H54 (cell line): ENCODE results near the gene SPRR3.

Source experiments
- DNase-seq: peaks from one replicate; pipeline ENCODE4 v3.0.0; 2011; ENCODE audit warnings: low spot score, mixed read lengths; ENCODE audit not compliant: insufficient read length
- FAIRE-seq: peaks from 3 replicates; lab custom pipeline; 2011; peaks lifted over from hg19 to GRCh38; lab: Jason Lieb, UNC
- POLR2A ChIP-seq: IDR thresholded peaks from 2 replicates; pipeline ENCODE4 v1.6.1; 2011; ENCODE audit warnings: low read depth, mild to moderate bottlenecking, low read length

SPRR3 gene

GRCh38 chr1:153001382-153001781, at the start of gene SPRR3:
TSS of gene SPRR3 (plus strand) at chr1:153001749. CDS start at chr1:153003021, 1,272 bp downstream.
- TF ChIP-seq POLR2A = no peak
- DNase-seq = no peak
- FAIRE-seq = no peak

GRCh38 chr1:152953761-152954160, 47.8 kb upstream of the SPRR3 start:
- FAIRE-seq (no peak), DNase-seq (no peak)
- no peak for TF ChIP-seq POLR2A

DNA sequence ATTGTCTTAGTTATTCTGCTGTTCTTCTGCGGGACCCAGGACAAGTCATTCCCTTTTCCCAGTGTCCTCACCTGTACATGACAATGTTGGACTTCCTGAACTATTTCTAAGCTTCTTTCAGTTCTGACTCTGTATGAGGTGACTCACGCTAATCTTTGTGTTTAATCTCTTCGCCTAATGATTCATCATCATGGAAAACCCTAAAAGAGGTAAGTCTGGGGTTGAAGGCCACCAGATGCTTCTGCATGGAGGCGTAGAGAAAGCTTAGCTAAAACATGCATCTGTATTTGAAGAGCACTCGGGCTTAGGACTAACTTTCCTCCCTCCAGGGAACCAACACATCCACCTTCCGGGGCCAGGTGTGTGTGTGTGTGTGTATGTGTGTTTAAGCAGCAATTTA, 47.1 kb upstream of the SPRR3 start:
- DNase-seq (no peak), FAIRE-seq (no peak)
- no peak for TF ChIP-seq POLR2A

GRCh38 chr1:152957561-152957960, 44.0 kb upstream of the SPRR3 start:
- DNase-seq (no peak), FAIRE-seq (no peak)
- no peak for TF ChIP-seq POLR2A

DNA sequence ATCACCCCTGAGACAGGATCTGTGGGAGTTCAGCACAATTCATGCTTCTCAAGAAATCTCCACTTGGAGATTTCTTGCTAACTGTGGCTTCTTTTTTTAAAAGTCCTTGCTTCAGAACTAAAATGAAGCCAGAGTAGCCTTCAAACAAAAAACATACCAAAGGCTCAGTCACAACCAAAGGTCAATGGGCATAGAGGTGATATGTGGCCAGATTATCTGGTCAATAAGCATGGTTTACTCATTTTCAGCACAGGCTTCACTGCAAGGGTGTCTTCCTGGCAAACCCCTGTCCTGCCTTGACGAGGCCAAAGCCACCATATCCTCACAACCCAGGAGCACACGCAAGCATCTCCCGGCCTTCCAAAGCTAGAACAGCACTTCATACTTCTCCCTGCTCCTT, 42.3 kb upstream of the SPRR3 start:
- FAIRE-seq (no peak), DNase-seq (no peak)
- no peak for TF ChIP-seq POLR2A

- FAIRE-seq (no peak), DNase-seq (no peak)
- no peak for TF ChIP-seq POLR2A
Measured at GRCh38 chr1:152959801-152960451, 41.6 kb upstream of the SPRR3 start.

GRCh38 chr1:152960452-152961044, 41.0 kb upstream of the SPRR3 start:
- FAIRE-seq (no peak), DNase-seq (no peak)
- no peak for TF ChIP-seq POLR2A

- no peak for FAIRE-seq
- no peak for TF ChIP-seq POLR2A
- DNase-seq = no peak
Measured at GRCh38 chr1:152961226-152961891, 40.2 kb upstream of the SPRR3 start.

- FAIRE-seq (no peak), DNase-seq (no peak)
- no peak for TF ChIP-seq POLR2A
Measured at GRCh38 chr1:152962876-152963415, 38.6 kb upstream of the SPRR3 start.

GRCh38 chr1:152964536-152964935, 37.0 kb upstream of the SPRR3 start:
- no peak for TF ChIP-seq POLR2A
- FAIRE-seq (no peak), DNase-seq (no peak)

GRCh38 chr1:152965853-152966252, 35.7 kb upstream of the SPRR3 start:
- no peak for FAIRE-seq
- no peak for DNase-seq
- no peak for TF ChIP-seq POLR2A

DNA sequence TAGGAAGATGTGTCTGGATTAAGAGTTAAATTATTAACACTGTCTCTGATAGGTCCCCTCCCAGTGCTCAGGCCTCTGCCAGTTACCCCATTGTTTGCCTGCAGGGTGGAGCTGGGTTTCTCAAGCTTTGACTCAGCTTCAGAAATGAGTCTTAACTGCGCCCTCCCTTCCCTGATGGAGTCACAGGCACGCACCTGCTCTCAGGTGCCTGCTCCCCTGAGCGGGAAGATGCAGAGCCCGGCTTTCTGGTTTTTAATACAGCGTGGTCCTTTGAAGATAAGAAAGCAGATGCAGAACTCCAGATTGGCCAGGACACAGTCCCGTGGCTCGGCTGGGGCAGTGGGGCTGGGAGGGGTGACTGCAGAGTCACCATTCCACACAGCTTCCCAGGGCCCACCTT, 34.3 kb upstream of the SPRR3 start:
- FAIRE-seq (no peak), DNase-seq (no peak)
- no peak for TF ChIP-seq POLR2A

DNA sequence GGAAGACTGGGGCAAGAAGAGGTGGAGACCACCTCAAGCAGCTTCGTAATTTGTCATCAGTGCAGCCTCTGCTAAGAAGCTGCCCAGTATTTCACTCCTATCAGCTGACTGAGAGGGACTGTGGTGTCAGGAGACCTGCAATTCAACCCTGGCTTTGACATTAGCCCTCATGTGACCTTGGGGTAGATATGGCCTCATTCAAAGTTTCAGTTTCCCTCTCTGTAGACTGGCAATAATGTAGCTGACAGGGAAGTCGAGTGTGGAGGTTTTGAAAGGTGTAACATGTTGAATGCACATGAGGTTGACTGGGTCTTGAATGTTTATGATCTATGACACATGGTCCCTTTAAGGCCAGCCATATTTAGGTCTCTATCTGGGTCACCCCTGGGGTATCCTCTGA, 33.3 kb upstream of the SPRR3 start:
- DNase-seq (no peak), FAIRE-seq (no peak)
- TF ChIP-seq POLR2A = no peak

DNA sequence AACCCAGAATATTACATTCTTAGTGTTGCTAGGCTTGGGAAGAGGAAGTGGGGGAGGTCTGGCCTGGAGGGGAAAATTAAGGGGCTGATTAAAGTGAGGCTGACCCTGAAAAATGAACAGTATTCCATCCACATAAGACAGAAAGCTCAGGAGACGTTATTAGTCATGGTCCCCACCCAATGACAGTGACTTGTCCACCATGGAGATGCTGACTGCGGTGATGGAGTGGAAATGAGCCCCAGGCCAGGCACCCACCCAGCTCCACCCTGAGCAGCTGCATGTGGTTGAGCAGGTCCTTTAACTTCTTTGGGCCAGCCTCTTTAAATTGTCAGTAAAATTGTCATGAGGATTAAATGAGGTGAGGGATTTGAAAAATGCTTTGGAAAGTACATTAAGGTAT, 32.5 kb upstream of the SPRR3 start:
- no peak for FAIRE-seq
- DNase-seq = no peak
- no peak for TF ChIP-seq POLR2A
